Brain microvascular endothelial cell (primary cell): ENCODE data around the gene BTN3A1.
"Not testable (repeated sequence)": the region's sequence is repeated elsewhere in the genome, so short reads cannot be mapped to it uniquely, and the experiment has no call there.

Experiments used
- DNase-seq: peaks from one replicate; pipeline ENCODE4 v3.0.0-alpha.2; 2020
- H3K27ac ChIP-seq: fragments of 250-450 bp; sonication (Bioruptor Pico); 2 replicates; pipeline ENCODE4 v1.5.1; 2020; ENCODE audit warnings: mild to moderate bottlenecking, moderate library complexity
- H3K27me3 ChIP-seq: fragments of 250-450 bp; sonication (Bioruptor Pico); replicated peaks from 2 replicates; pipeline ENCODE4 v1.5.1; 2020; ENCODE audit warnings: mild to moderate bottlenecking
- H3K36me3 ChIP-seq: fragments of 250-450 bp; sonication (Bioruptor Pico); replicated peaks from 2 replicates; pipeline ENCODE4 v1.5.1; 2020; ENCODE audit warnings: mild to moderate bottlenecking
- H3K4me3 ChIP-seq: 2 replicates; pipeline ENCODE4 v1.5.1; 2011; ENCODE audit warnings: low read depth, mild to moderate bottlenecking, control low read depth, low read length, moderate library complexity
- CTCF ChIP-seq: IDR thresholded peaks from 2 replicates; pipeline ENCODE4 v1.5.1; 2011; ENCODE audit warnings: low read depth, mild to moderate bottlenecking, moderate library complexity, low read length, control low read depth, inconsistent platforms; ENCODE audit errors: missing control alignments
- in situ Hi-C: cut with HindIII; loops from 2 replicates; pipeline ENCODE4 v1.10.0; 2017; ENCODE audit warnings: low sequenced_read_pairs, low pct_ligation_motif_present

BTN3A1 gene

GRCh38 chr6:26375270-26375669, 26.8 kb upstream of the BTN3A1 start:
- H3K27me3 ChIP-seq = no peaks in the 10 kb centered on the region
- in situ Hi-C loops = no loop called here
- no peak for DNase-seq
- H3K4me3 ChIP-seq = no peak overlapping the region
- no peak for TF ChIP-seq CTCF
- H3K36me3 ChIP-seq = peaks cover 22% of the 10 kb centered on the region
- H3K27ac ChIP-seq = no peak overlapping the region

- no peak for TF ChIP-seq CTCF
- H3K27me3 ChIP-seq = no peaks in the 10 kb centered on the region
- H3K27ac ChIP-seq = no peak overlapping the region
- in situ Hi-C loops = no loop called here
- no peak for DNase-seq
- peaks cover 17% of the 10 kb centered on the region for H3K36me3 ChIP-seq
- no peak overlapping the region for H3K4me3 ChIP-seq
Measured at GRCh38 chr6:26377719-26378118, 24.4 kb upstream of the BTN3A1 start.

- DNase-seq, in situ Hi-C loops, H3K27ac ChIP-seq, H3K4me3 ChIP-seq, H3K27me3 ChIP-seq: not testable (repeated sequence)
- H3K36me3 ChIP-seq = peaks cover 14% of the 10 kb centered on the region
Measured at GRCh38 chr6:26378143-26378542, 23.9 kb upstream of the BTN3A1 start.

- Histone ChIP-seq H3K36me3 (peaks cover 14% of the 10 kb centered on the region), H3K27ac (no peak overlapping the region), H3K27me3 (no peaks in the 10 kb centered on the region), H3K4me3 (no peak overlapping the region)
- TF ChIP-seq CTCF = no peak
- in situ Hi-C loops = no loop called here
- DNase-seq = no peak
Measured at GRCh38 chr6:26379292-26379691, 22.8 kb upstream of the BTN3A1 start.

GRCh38 chr6:26379740-26380139, 22.3 kb upstream of the BTN3A1 start:
- H3K36me3 ChIP-seq = peaks cover 10% of the 10 kb centered on the region
- DNase-seq = no peak
- in situ Hi-C loops = no loop called here
- no peak for TF ChIP-seq CTCF
- H3K27ac ChIP-seq = no peak overlapping the region
- H3K4me3 ChIP-seq = no peak overlapping the region
- no peaks in the 10 kb centered on the region for H3K27me3 ChIP-seq

- Histone ChIP-seq H3K27ac (no peak overlapping the region), H3K27me3 (no peaks in the 10 kb centered on the region), H3K4me3 (no peak overlapping the region), H3K36me3 (peaks cover 5% of the 10 kb centered on the region)
- DNase-seq = no peak
- no peak for TF ChIP-seq CTCF
- in situ Hi-C loops = no loop called here
Measured at GRCh38 chr6:26380256-26380655, 21.8 kb upstream of the BTN3A1 start.

GRCh38 chr6:26382121-26382520, 20.0 kb upstream of the BTN3A1 start:
- in situ Hi-C loops = no loop called here
- Histone ChIP-seq H3K27me3 (no peaks in the 10 kb centered on the region), H3K4me3 (no peak overlapping the region), H3K36me3 (no peaks in the 10 kb centered on the region), H3K27ac (no peak overlapping the region)
- DNase-seq = no peak
- TF ChIP-seq CTCF = no peak
